Trophoblast cell (in vitro differentiated cells and primary cell): ENCODE data around the gene OR6C65.
A peak's percentile ranks its signal among the peaks of the same experiment; 100 is the strongest.

Experiments used
- DNase-seq, 2 donors: peaks; one replicate each; pipeline ENCODE4 v3.0.0-alpha.2; 2016
- H2AFZ ChIP-seq: 2 replicates; pipeline ENCODE4 v1.6.1; 2013; ENCODE audit warnings: low read length, moderate library complexity, mild to moderate bottlenecking; ENCODE audit not compliant: insufficient read depth, poor library complexity
- H2AK5ac ChIP-seq: 2 replicates; pipeline ENCODE4 v1.6.1; 2013; ENCODE audit warnings: mild to moderate bottlenecking, low read length
- H2BK120ac ChIP-seq: 2 replicates; pipeline ENCODE4 v1.6.1; 2013; ENCODE audit warnings: low read length, mild to moderate bottlenecking, moderate library complexity; ENCODE audit not compliant: insufficient read depth, poor library complexity
- H2BK12ac ChIP-seq: 2 replicates; pipeline ENCODE4 v1.6.1; 2013; ENCODE audit warnings: mild to moderate bottlenecking, low read length, moderate library complexity
- H2BK5ac ChIP-seq: 2 replicates; pipeline ENCODE4 v1.6.1; 2013; ENCODE audit warnings: low read length, low read depth, moderate library complexity, mild to moderate bottlenecking; ENCODE audit not compliant: poor library complexity
- H3K14ac ChIP-seq: 2 replicates; pipeline ENCODE4 v1.6.1; 2013; ENCODE audit warnings: mild to moderate bottlenecking, low read length
- H3K18ac ChIP-seq: 2 replicates; pipeline ENCODE4 v1.6.1; 2013; ENCODE audit warnings: mild to moderate bottlenecking, low read length
- H3K23ac ChIP-seq: 2 replicates; pipeline ENCODE4 v1.6.1; 2013; ENCODE audit warnings: low read length
- H3K27ac ChIP-seq: 2 replicates; pipeline ENCODE4 v1.5.1; 2013; ENCODE audit warnings: low read depth, mild to moderate bottlenecking, inconsistent platforms, low read length, moderate library complexity
- H3K27me3 ChIP-seq: 2 replicates; pipeline ENCODE4 v1.6.1; 2013; ENCODE audit warnings: inconsistent platforms, mild to moderate bottlenecking, low read length, moderate library complexity; ENCODE audit not compliant: insufficient read depth
- H3K36me3 ChIP-seq, 2 experiments: 1 replicate in 1 of 2; 2 replicates in 1 of 2; pipeline ENCODE4 v1.6.1; 2013; ENCODE audit warnings: low read length in 2 of 2, mild to moderate bottlenecking in 2 of 2, moderate library complexity in 1 of 2; ENCODE audit not compliant: insufficient read depth in 2 of 2, control insufficient read depth in 1 of 2
- H3K4ac ChIP-seq: 2 replicates; pipeline ENCODE4 v1.6.1; 2013; ENCODE audit warnings: low read depth, mild to moderate bottlenecking, low read length, moderate library complexity
- H3K4me1 ChIP-seq, 2 experiments: 1 replicate in 1 of 2; 2 replicates in 1 of 2; pipeline ENCODE4 v1.6.1; 2013; ENCODE audit warnings: low read length in 2 of 2, mild to moderate bottlenecking in 2 of 2, moderate library complexity in 1 of 2; ENCODE audit not compliant: insufficient read depth in 2 of 2, control insufficient read depth in 1 of 2
- H3K4me2 ChIP-seq: 2 replicates; pipeline ENCODE4 v1.6.1; 2013; ENCODE audit warnings: inconsistent platforms, mild to moderate bottlenecking, low read length, moderate library complexity
- H3K4me3 ChIP-seq: 2 replicates; pipeline ENCODE4 v1.5.1; 2013; ENCODE audit warnings: mild to moderate bottlenecking, low read depth, low read length, inconsistent platforms
- H3K79me1 ChIP-seq: one replicate; pipeline ENCODE4 v1.6.1; 2013; ENCODE audit warnings: low read length
- H3K79me2 ChIP-seq: 2 replicates; pipeline ENCODE4 v1.6.1; 2013; ENCODE audit warnings: low read length, mild to moderate bottlenecking; ENCODE audit not compliant: control insufficient read depth, insufficient read depth, poor library complexity
- H3K9ac ChIP-seq: 2 replicates; pipeline ENCODE4 v1.6.1; 2013; ENCODE audit warnings: mild to moderate bottlenecking, low read length
- H3K9me3 ChIP-seq: 2 replicates; pipeline ENCODE4 v1.6.1; 2013; ENCODE audit warnings: low read depth, mild to moderate bottlenecking, control low read depth, inconsistent platforms, low read length; ENCODE audit not compliant: insufficient read depth
- H4K12ac ChIP-seq: 2 replicates; pipeline ENCODE4 v1.6.1; 2013; ENCODE audit warnings: low read depth, mild to moderate bottlenecking, low read length, moderate library complexity
- H4K8ac ChIP-seq: 2 replicates; pipeline ENCODE4 v1.6.1; 2013; ENCODE audit warnings: low read depth, mild to moderate bottlenecking, low read length, moderate library complexity
- H4K91ac ChIP-seq: one replicate; pipeline ENCODE4 v1.6.1; 2013; ENCODE audit warnings: low read depth, mild to moderate bottlenecking, low read length, moderate library complexity
- WGBS: extraction: QIAGEN DNeasy Blood & Tissue Kit; methylation state at CpG from one replicate; pipeline ENCODE4 v1.1.7; 2013; ENCODE audit warnings: missing lambda C conversion rate; ENCODE audit not compliant: insufficient read length, insufficient coverage; ENCODE audit errors: extremely low coverage; 5-methylcytosine and 5-hydroxymethylcytosine counted together

The OR6C65 gene

DNA sequence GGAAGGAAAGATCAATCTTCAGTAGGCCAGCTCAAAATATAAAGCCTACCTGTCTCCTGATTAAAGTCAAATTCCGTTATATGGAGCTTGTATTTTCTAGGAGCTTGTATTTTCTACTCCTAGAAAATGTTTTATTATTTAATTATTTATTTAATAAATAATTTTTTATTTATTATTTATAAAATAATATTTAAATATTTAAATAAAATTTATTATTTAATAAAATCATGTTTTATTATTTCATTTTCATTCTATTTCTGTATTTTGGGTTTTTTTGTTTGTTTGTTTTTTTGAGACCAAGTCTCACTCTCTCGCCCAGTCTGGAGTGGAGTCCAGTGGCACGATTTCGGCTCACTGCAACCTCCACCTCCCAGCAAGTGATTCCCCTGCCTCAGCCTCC is 27.8 kb upstream of the OR6C65 start:
- Histone ChIP-seq H3K9me3 (no peaks in the 10 kb centered on the region), H3K4ac (no peak overlapping the region), H3K36me3 (no peaks in the 10 kb centered on the region), H3K23ac (no peak overlapping the region), H4K8ac (no peak overlapping the region), H4K12ac (no peak overlapping the region), H3K79me2 (no peaks in the 10 kb centered on the region), H4K91ac (no peak overlapping the region), H3K27me3 (no peaks in the 10 kb centered on the region), H3K4me2 (no peak overlapping the region), H3K18ac (no peak overlapping the region), H2BK120ac (no peak overlapping the region), H3K27ac (no peak overlapping the region), H2AK5ac (no peak overlapping the region), H3K4me3 (no peak overlapping the region), H3K4me1 (no peaks in the 10 kb centered on the region), H3K79me1 (no peaks in the 10 kb centered on the region), H2BK12ac (no peak overlapping the region), H2AFZ (no peak overlapping the region), H3K9ac (no peak overlapping the region), H3K14ac (no peak overlapping the region), H2BK5ac (no peak overlapping the region)
- no CpG with 5 or more reads among the region's 4 CpGs for WGBS
- no peak for DNase-seq

DNA sequence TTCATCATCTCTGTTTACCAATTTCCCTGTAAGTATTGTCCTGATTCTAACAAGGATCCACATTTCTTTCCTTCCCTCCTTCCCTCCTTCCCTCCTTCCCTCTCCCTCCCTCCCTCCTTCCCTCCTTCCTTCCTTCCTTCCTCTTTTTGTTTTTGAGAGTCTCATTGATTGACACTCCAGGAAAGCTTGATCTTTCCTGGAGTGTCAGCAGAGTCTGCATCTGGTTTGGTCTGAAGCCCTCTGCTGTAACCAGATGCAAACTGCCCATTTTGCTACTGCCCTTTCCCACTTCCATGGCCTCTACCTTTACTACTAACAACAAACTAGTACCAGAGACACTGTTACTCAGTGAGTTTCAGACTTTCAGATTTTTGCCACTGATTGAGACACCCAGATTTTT is 14.4 kb upstream of the OR6C65 start:
- Histone ChIP-seq H4K8ac (no peak overlapping the region), H3K18ac (no peak overlapping the region), H3K27ac (no peak overlapping the region), H3K14ac (no peak overlapping the region), H3K4me3 (no peak overlapping the region), H3K79me2 (no peaks in the 10 kb centered on the region), H3K23ac (no peak overlapping the region), H2BK5ac (no peak overlapping the region), H3K27me3 (no peaks in the 10 kb centered on the region), H4K12ac (no peak overlapping the region), H4K91ac (no peak overlapping the region), H3K79me1 (no peaks in the 10 kb centered on the region), H3K4ac (no peak overlapping the region), H3K9ac (no peak overlapping the region), H2BK120ac (no peak overlapping the region), H2AFZ (no peak overlapping the region), H3K4me2 (no peak overlapping the region), H3K36me3 (no peaks in the 10 kb centered on the region), H3K4me1 (no peaks in the 10 kb centered on the region), H2BK12ac (no peak overlapping the region), H2AK5ac (no peak overlapping the region), H3K9me3 (no peaks in the 10 kb centered on the region)
- no peak for DNase-seq

DNA sequence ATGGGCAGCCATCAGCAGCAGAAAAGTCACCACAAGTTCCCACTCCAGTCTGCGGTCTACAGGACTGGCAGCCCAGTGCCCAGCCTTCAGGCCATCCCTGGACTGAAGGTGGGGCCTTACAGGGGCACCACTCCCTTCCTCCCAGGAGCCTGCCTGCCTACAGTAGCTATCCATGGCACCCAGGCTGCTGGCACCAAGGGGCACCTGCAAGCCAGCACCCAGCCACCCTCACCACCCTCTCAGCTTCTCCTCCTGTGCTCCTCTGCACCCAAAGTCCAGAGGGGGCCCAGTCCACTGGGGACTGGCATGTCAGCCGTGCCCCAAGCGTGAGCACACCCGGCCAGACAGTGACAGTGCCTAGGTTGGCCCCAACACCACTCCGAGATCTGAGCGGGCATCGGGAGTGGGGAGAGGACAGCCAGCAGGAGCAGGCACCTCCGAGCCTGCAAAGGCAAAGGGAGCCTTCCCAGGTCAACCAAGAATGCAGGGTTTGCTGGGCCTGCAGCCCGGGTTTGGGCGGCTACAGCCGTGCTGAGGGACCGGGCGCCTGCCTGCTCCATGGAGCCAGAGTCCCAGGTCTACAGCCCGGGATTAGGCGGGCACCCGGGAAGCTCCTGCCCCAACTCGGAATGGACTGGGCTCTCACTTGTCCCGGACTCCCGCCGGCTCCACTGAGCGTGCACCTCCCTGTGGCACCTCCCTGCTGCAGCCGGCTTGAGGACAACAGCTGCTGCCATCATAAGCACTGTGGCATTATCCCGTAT is 8.1 kb upstream of the OR6C65 start:
- H3K23ac ChIP-seq, result no peak overlapping the region
- no peak overlapping the region for H2BK120ac ChIP-seq
- H3K79me1 ChIP-seq, result no peaks in the 10 kb centered on the region
- H2AFZ ChIP-seq, result no peak overlapping the region
- no peaks in the 10 kb centered on the region for H3K4me1 ChIP-seq
- no peak overlapping the region for H2BK12ac ChIP-seq
- no peak overlapping the region for H3K27ac ChIP-seq
- peak overlapping the region; percentile 7 for H4K12ac ChIP-seq
- no peaks in the 10 kb centered on the region for H3K36me3 ChIP-seq
- H3K4me2 ChIP-seq, result no peak overlapping the region
- H3K9me3 ChIP-seq, result no peaks in the 10 kb centered on the region
- no peak overlapping the region for H3K18ac ChIP-seq
- no peak for DNase-seq
- H3K4ac ChIP-seq, result no peak overlapping the region
- no peak overlapping the region for H3K4me3 ChIP-seq
- H3K14ac ChIP-seq, result no peak overlapping the region
- no peak overlapping the region for H2AK5ac ChIP-seq
- H4K91ac ChIP-seq, result no peak overlapping the region
- no peaks in the 10 kb centered on the region for H3K79me2 ChIP-seq
- no peak overlapping the region for H2BK5ac ChIP-seq
- H3K9ac ChIP-seq, result no peak overlapping the region
- no CpG with 5 or more reads among the region's 23 CpGs for WGBS
- no peaks in the 10 kb centered on the region for H3K27me3 ChIP-seq
- no peak overlapping the region for H4K8ac ChIP-seq

DNA sequence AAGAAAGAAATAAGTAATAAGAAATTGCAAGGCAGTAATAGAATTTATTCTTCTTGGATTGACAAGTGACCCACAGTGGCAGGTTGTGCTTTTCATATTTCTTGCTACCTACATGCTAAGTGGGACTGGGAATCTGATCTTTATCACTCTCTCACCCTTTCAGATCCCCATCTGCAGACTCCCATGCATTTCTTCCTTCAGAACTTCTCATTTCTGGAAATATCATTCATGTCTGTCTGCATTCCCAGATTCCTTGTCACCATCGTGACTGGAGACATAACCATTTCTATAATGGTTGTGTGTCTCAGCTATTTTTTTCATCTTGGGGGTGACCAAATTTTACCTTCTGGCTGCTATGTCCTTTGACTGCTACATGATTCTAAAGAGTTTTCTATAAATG is 4.0 kb upstream of the OR6C65 start:
- H3K4ac ChIP-seq, result no peak overlapping the region
- H4K8ac ChIP-seq, result no peak overlapping the region
- H3K27me3 ChIP-seq, result no peaks in the 10 kb centered on the region
- H3K18ac ChIP-seq, result no peak overlapping the region
- no peak overlapping the region for H3K23ac ChIP-seq
- no peak overlapping the region for H2AFZ ChIP-seq
- no peak overlapping the region for H4K91ac ChIP-seq
- no peak overlapping the region for H3K4me3 ChIP-seq
- peak; percentile 82 to 96 for DNase-seq
- H3K4me2 ChIP-seq, result no peak overlapping the region
- no peak overlapping the region for H3K9ac ChIP-seq
- no peaks in the 10 kb centered on the region for H3K36me3 ChIP-seq
- H3K79me2 ChIP-seq, result no peaks in the 10 kb centered on the region
- no peaks in the 10 kb centered on the region for H3K9me3 ChIP-seq
- H3K27ac ChIP-seq, result no peak overlapping the region
- H2BK5ac ChIP-seq, result no peak overlapping the region
- no peaks in the 10 kb centered on the region for H3K4me1 ChIP-seq
- H2BK120ac ChIP-seq, result no peak overlapping the region
- no peak overlapping the region for H2AK5ac ChIP-seq
- no peak overlapping the region for H3K14ac ChIP-seq
- no peak overlapping the region for H2BK12ac ChIP-seq
- no CpG with 5 or more reads among the region's 1 CpG for WGBS
- no peaks in the 10 kb centered on the region for H3K79me1 ChIP-seq
- H4K12ac ChIP-seq, result no peak overlapping the region
